ENCODE results near the gene CTNNBL1.

CTNNBL1 gene

GRCh38 chr20:37777988-37778659, 84.3 kb downstream of the CTNNBL1 start:
- DNase-seq: no peak

GRCh38 chr20:37781626-37782025, 87.8 kb downstream of the CTNNBL1 start:
- no peak for DNase-seq

- no peak for DNase-seq
Measured at GRCh38 chr20:37786043-37786442, 92.2 kb downstream of the CTNNBL1 start.

- no peak for DNase-seq
Measured at GRCh38 chr20:37789408-37789807, 95.6 kb downstream of the CTNNBL1 start.

- DNase-seq: no peak
Measured at GRCh38 chr20:37790900-37791299, 97.1 kb downstream of the CTNNBL1 start.

- no peak for DNase-seq
Measured at GRCh38 chr20:37796121-37796520, 102.3 kb downstream of the CTNNBL1 start.

- DNase-seq: no peak
Measured at GRCh38 chr20:37796733-37797132, 102.9 kb downstream of the CTNNBL1 start.

- DNase-seq: no peak
Measured at GRCh38 chr20:37797669-37798175, 103.9 kb downstream of the CTNNBL1 start.

GRCh38 chr20:37798312-37798711, 104.5 kb downstream of the CTNNBL1 start:
- no peak for DNase-seq

GRCh38 chr20:37800618-37801017, 106.8 kb downstream of the CTNNBL1 start:
- no peak for DNase-seq

- DNase-seq: no peak
Measured at GRCh38 chr20:37801921-37802320, 108.1 kb downstream of the CTNNBL1 start.

GRCh38 chr20:37803438-37804307, 109.8 kb downstream of the CTNNBL1 start:
- DNase-seq: peak in 1 of 2 donors; percentile 8

GRCh38 chr20:37804584-37805566, 111.0 kb downstream of the CTNNBL1 start:
- DNase-seq: peak in 1 of 2 donors; percentile 38

- DNase-seq: no peak
Measured at GRCh38 chr20:37807471-37808232, 113.8 kb downstream of the CTNNBL1 start.

- no peak for DNase-seq
Measured at GRCh38 chr20:37808233-37809070, 114.6 kb downstream of the CTNNBL1 start.

- DNase-seq: no peak
Measured at GRCh38 chr20:37810027-37810426, 116.2 kb downstream of the CTNNBL1 start.

- no peak for DNase-seq
Measured at GRCh38 chr20:37816003-37816402, 122.2 kb downstream of the CTNNBL1 start.

GRCh38 chr20:37816726-37817125, 122.9 kb downstream of the CTNNBL1 start:
- DNase-seq: no peak

GRCh38 chr20:37821696-37822095, 127.9 kb downstream of the CTNNBL1 start:
- DNase-seq: no peak

GRCh38 chr20:37822141-37822601, 128.3 kb downstream of the CTNNBL1 start:
- DNase-seq: no peak

Data from CD4-positive, alpha-beta T cell treated with Interferon alpha-2 for 1 hour (primary cell).